Adrenal gland (tissue), 5 donors: ENCODE data around the gene TNRC6C.

Source experiments
- POLR2A ChIP-seq, 2 donors: fragments of 450-650 bp; IDR thresholded peaks; one replicate each; pipeline ENCODE4 v1.6.1; 2017; ENCODE audit warnings: antibody characterized with exemption in 2 of 2, mild to moderate bottlenecking in 2 of 2, moderate library complexity in 1 of 2
- TF ChIP-seq, protein P1 (sequence below), 6 experiments: fragments of 450-650 bp in 4 of 6; fragments of 200-600 bp in 2 of 6; sonication (generic) in 1 of 6; IDR thresholded peaks; 1 replicate in 5 of 6; 2 replicates in 1 of 6; pipeline versions ENCODE4 v1.5.1 to v1.8.0; 2016 to 2021; ENCODE audit warnings: antibody characterized with exemption in 6 of 6, mild to moderate bottlenecking in 2 of 6, moderate library complexity in 1 of 6
- donor health status: DM: no; HTN: no; CAD: no.

DNA sequence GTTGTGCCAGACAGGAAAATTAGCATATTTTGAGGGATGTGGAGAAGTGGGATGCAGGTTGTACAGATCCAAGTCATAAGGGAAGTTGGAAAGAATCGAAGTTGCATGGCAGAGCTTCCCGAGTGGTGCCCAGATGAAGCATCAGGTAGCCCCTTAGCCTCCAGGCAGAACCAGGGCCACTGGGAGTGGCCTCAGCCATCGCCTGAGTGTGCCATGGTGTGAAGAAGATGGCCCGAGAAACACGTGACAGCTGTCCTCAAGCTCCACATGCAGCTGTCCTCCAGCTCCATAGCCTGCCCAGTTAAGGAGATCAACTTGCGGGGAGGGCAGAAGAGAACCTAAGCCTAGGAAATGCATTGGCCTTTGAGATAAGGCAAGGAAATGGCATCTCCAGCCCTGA lies 136.5 kb downstream of the TNRC6C start:
- TF ChIP-seq, protein P1, sequence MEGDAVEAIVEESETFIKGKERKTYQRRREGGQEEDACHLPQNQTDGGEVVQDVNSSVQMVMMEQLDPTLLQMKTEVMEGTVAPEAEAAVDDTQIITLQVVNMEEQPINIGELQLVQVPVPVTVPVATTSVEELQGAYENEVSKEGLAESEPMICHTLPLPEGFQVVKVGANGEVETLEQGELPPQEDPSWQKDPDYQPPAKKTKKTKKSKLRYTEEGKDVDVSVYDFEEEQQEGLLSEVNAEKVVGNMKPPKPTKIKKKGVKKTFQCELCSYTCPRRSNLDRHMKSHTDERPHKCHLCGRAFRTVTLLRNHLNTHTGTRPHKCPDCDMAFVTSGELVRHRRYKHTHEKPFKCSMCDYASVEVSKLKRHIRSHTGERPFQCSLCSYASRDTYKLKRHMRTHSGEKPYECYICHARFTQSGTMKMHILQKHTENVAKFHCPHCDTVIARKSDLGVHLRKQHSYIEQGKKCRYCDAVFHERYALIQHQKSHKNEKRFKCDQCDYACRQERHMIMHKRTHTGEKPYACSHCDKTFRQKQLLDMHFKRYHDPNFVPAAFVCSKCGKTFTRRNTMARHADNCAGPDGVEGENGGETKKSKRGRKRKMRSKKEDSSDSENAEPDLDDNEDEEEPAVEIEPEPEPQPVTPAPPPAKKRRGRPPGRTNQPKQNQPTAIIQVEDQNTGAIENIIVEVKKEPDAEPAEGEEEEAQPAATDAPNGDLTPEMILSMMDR (IDR thresholded peaks at IDR 0.05), result no peak
- TF ChIP-seq POLR2A (IDR thresholded peaks at IDR 0.05), result no peak
